Nephron progenitor cell (in vitro differentiated cells): ENCODE results near the gene LORICRIN.

Experiments used
- DNase-seq: peaks from one replicate; pipeline ENCODE4 v3.0.0; 2021
- H3K27ac Mint-ChIP-seq: 2 replicates; pipeline ENCODE4 v1.8.0; 2021; ENCODE audit warnings: mild to moderate bottlenecking, moderate library complexity, mixed read lengths
- H3K27me3 Mint-ChIP-seq: 2 replicates; pipeline ENCODE4 v1.8.0; 2021; ENCODE audit warnings: mild to moderate bottlenecking, low read depth, mixed read lengths; ENCODE audit not compliant: poor library complexity
- H3K36me3 Mint-ChIP-seq: 2 replicates; pipeline ENCODE4 v1.8.0; 2021; ENCODE audit warnings: low read depth, mixed read lengths
- H3K4me1 Mint-ChIP-seq: 2 replicates; pipeline ENCODE4 v1.8.0; 2021; ENCODE audit warnings: mixed read lengths
- H3K4me3 Mint-ChIP-seq: 2 replicates; pipeline ENCODE4 v1.8.0; 2021; ENCODE audit warnings: mild to moderate bottlenecking, moderate library complexity, mixed read lengths
- H3K9me3 Mint-ChIP-seq: 2 replicates; pipeline ENCODE4 v1.8.0; 2021; ENCODE audit warnings: mild to moderate bottlenecking, moderate library complexity, mixed read lengths
- TF ChIP-seq, protein P1 (sequence below): fragments of 200-600 bp; sonication (generic); IDR thresholded peaks from 2 replicates; pipeline ENCODE4 v1.5.0; 2021; ENCODE audit warnings: antibody characterized with exemption

The LORICRIN gene

GRCh38 chr1:153248176-153248879 lies 11.2 kb upstream of the LORICRIN start:
- peaks cover 26% of the 10 kb centered on the region for H3K9me3 Mint-ChIP-seq
- H3K4me1 Mint-ChIP-seq: no peaks in the 10 kb centered on the region
- TF ChIP-seq, protein P1, sequence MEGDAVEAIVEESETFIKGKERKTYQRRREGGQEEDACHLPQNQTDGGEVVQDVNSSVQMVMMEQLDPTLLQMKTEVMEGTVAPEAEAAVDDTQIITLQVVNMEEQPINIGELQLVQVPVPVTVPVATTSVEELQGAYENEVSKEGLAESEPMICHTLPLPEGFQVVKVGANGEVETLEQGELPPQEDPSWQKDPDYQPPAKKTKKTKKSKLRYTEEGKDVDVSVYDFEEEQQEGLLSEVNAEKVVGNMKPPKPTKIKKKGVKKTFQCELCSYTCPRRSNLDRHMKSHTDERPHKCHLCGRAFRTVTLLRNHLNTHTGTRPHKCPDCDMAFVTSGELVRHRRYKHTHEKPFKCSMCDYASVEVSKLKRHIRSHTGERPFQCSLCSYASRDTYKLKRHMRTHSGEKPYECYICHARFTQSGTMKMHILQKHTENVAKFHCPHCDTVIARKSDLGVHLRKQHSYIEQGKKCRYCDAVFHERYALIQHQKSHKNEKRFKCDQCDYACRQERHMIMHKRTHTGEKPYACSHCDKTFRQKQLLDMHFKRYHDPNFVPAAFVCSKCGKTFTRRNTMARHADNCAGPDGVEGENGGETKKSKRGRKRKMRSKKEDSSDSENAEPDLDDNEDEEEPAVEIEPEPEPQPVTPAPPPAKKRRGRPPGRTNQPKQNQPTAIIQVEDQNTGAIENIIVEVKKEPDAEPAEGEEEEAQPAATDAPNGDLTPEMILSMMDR: no peak
- DNase-seq: no peak
- H3K27me3 Mint-ChIP-seq: peaks cover 18% of the 10 kb centered on the region
- H3K4me3 Mint-ChIP-seq: no peak overlapping the region
- H3K27ac Mint-ChIP-seq: no peak overlapping the region
- H3K36me3 Mint-ChIP-seq: no peaks in the 10 kb centered on the region

DNA sequence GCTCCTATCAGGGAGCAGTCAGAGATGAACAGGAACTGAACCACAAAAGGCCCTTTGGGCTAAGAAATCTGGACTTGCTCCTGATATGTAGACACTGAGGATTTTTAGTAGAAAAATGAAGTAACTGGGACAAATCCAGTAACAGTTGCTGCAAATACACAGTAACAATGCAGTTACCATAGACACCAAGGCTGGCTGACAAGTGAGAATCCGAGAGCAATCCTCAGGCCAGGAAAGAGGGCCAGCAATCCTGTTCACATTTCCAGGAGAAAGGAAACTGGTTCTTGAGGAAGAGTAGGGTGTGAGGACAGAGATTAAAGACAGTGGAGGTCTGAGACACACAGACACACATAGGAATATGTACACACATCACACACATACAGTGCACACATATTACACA lies 9.3 kb upstream of the LORICRIN start:
- TF ChIP-seq, protein P1: no peak
- no peaks in the 10 kb centered on the region for H3K4me1 Mint-ChIP-seq
- peaks cover 25% of the 10 kb centered on the region for H3K27me3 Mint-ChIP-seq
- no peak overlapping the region for H3K4me3 Mint-ChIP-seq
- DNase-seq: no peak
- no peaks in the 10 kb centered on the region for H3K36me3 Mint-ChIP-seq
- peaks cover 17% of the 10 kb centered on the region for H3K9me3 Mint-ChIP-seq
- H3K27ac Mint-ChIP-seq: no peak overlapping the region

DNA sequence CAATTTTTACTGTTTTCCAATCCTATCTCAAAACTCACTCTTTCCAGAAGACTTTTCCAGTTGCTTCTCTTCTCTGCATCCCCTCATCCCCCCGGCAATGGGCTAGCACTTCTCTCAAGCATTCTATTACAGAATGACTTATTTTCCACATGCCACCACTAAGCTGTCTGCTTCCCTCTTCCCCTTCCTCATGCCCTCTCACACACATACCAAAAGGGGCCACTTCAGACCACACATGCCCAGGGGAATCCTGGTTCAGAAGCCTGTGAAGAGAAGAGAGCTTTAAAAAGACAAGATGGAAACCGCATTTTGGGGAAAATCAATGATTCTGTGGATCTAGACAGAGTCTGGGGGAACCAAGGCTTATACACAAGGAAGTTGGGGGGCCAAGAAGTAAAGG lies 8.4 kb upstream of the LORICRIN start:
- no peak overlapping the region for H3K27ac Mint-ChIP-seq
- H3K27me3 Mint-ChIP-seq: peaks cover 22% of the 10 kb centered on the region
- peaks cover 13% of the 10 kb centered on the region for H3K9me3 Mint-ChIP-seq
- no peak for DNase-seq
- H3K4me1 Mint-ChIP-seq: no peaks in the 10 kb centered on the region
- no peaks in the 10 kb centered on the region for H3K36me3 Mint-ChIP-seq
- TF ChIP-seq, protein P1: no peak
- H3K4me3 Mint-ChIP-seq: no peak overlapping the region

DNA sequence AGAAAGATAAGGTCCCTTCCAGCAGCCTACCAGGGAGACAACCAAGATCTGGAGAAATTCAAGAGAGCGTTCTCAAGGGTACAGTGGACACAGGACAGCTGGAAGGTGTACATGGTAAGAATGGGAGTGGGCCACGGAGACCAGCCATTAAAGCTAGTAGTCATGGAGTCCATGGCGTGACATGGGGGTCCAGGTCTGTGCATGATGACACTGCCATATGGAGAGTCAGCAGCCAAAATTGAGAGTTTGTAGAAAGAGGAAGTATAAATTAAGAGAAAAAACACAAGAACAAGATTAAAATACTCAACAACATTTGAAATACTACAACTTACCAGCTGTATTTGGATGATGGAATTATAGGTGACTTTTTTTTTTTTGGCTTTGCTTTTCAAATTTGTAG lies 7.9 kb upstream of the LORICRIN start:
- Mint-ChIP-seq H3K4me1 (no peaks in the 10 kb centered on the region), H3K36me3 (no peaks in the 10 kb centered on the region), H3K4me3 (no peak overlapping the region), H3K27ac (no peak overlapping the region), H3K27me3 (peaks cover 22% of the 10 kb centered on the region), H3K9me3 (peaks cover 13% of the 10 kb centered on the region)
- TF ChIP-seq, protein P1: no peak
- DNase-seq: no peak

GRCh38 chr1:153251988-153252387 lies 7.5 kb upstream of the LORICRIN start:
- H3K27ac Mint-ChIP-seq: no peak overlapping the region
- H3K36me3 Mint-ChIP-seq: no peaks in the 10 kb centered on the region
- no peak overlapping the region for H3K4me3 Mint-ChIP-seq
- H3K9me3 Mint-ChIP-seq: peaks cover 13% of the 10 kb centered on the region
- peaks cover 19% of the 10 kb centered on the region for H3K27me3 Mint-ChIP-seq
- TF ChIP-seq, protein P1: no peak
- no peaks in the 10 kb centered on the region for H3K4me1 Mint-ChIP-seq
- DNase-seq: no peak

DNA sequence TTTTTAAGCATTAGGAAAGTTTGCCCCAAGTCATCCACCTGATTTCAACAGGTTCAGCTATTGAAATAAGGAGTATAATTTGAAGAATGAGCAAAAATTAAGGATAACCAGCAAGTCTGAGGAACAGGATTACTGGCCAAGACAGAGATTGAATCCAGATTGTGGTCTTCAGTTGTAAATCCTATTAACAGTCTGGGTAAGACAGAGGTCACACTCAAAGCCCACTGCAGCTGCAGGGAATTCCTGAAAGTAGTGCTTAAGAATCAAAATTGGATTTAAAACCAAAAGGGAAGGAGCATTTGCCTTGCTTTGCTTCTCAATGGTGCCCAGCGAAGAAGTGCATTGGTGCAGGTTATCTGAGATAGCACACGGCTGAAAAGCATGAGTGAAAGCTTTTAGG lies 6.4 kb upstream of the LORICRIN start:
- TF ChIP-seq, protein P1: no peak
- Mint-ChIP-seq H3K4me1 (no peaks in the 10 kb centered on the region), H3K36me3 (no peaks in the 10 kb centered on the region), H3K27me3 (peaks cover 23% of the 10 kb centered on the region), H3K27ac (no peak overlapping the region), H3K9me3 (peaks cover 13% of the 10 kb centered on the region), H3K4me3 (no peak overlapping the region)
- DNase-seq: no peak
